CD14-positive monocyte (primary cell): Measurements from ENCODE around the gene POLR2H. TPM values are rescaled to one million over a fixed set of nuclear protein-coding genes. Genes with fewer than 3 reads are reported as not detected.

Experiments
- DNase-seq, 3 donors: peaks; one replicate each; pipeline ENCODE4 v3.0.0-alpha.2; 2011 to 2022
- H2AFZ ChIP-seq: 2 replicates; pipeline ENCODE4 v1.6.0; 2012; ENCODE audit warnings: mild to moderate bottlenecking, low read depth, low read length, inconsistent platforms; ENCODE audit not compliant: insufficient read depth, poor library complexity, severe bottlenecking
- H3K27ac ChIP-seq, 2 donors: 1 replicate in 1 of 2; 2 replicates in 1 of 2; pipeline ENCODE4 v1.5.1; 2012 to 2013; ENCODE audit warnings: low read length in 2 of 2, control low read depth in 1 of 2, inconsistent platforms in 1 of 2, low read depth in 1 of 2, mild to moderate bottlenecking in 1 of 2
- H3K27me3 ChIP-seq, 2 donors: one replicate each; pipeline versions ENCODE4 v1.6.0 to v1.6.1; 2011 to 2013; ENCODE audit warnings: low read length in 2 of 2; ENCODE audit not compliant: control insufficient read depth in 2 of 2, insufficient read depth in 2 of 2
- H3K36me3 ChIP-seq, 2 donors: replicated peaks in 1 of 2; 1 replicate in 1 of 2; 2 replicates in 1 of 2; pipeline versions ENCODE4 v1.5.1 to v1.6.1; 2012 to 2013; ENCODE audit warnings: low read length in 2 of 2, control low read depth in 1 of 2, inconsistent platforms in 1 of 2, mild to moderate bottlenecking in 1 of 2; ENCODE audit not compliant: insufficient read depth in 2 of 2, control insufficient read depth in 1 of 2
- H3K4me1 ChIP-seq, 2 donors: 1 replicate in 1 of 2; 2 replicates in 1 of 2; pipeline versions ENCODE4 v1.5.1 to v1.6.1; 2012 to 2013; ENCODE audit warnings: low read length in 2 of 2, control low read depth in 1 of 2, inconsistent platforms in 1 of 2, mild to moderate bottlenecking in 1 of 2, moderate library complexity in 1 of 2; ENCODE audit not compliant: insufficient read depth in 2 of 2, control insufficient read depth in 1 of 2
- H3K4me2 ChIP-seq: replicated peaks from 2 replicates; pipeline ENCODE3; 2012; ENCODE audit warnings: low read length, moderate library complexity, mild to moderate bottlenecking; ENCODE audit not compliant: poor library complexity, severe bottlenecking; ENCODE audit errors: extremely low read depth
- H3K4me3 ChIP-seq, 3 experiments: fragments of 200-600 bp in 1 of 3; sonication (generic) in 1 of 3; replicated peaks in 1 of 3; 1 replicate in 2 of 3; 2 replicates in 1 of 3; pipeline ENCODE4 v1.5.1; 2011 to 2013; ENCODE audit warnings: low read length in 3 of 3, mild to moderate bottlenecking in 3 of 3, control low read depth in 2 of 3, low read depth in 2 of 3, inconsistent platforms in 1 of 3, moderate library complexity in 1 of 3
- H3K79me2 ChIP-seq: 2 replicates; pipeline ENCODE4 v1.6.0; 2012; ENCODE audit warnings: mild to moderate bottlenecking, control low read depth, inconsistent platforms, low read length, moderate library complexity; ENCODE audit not compliant: insufficient read depth
- H3K9ac ChIP-seq: 2 replicates; pipeline ENCODE4 v1.6.0; 2017; ENCODE audit warnings: low read length, mild to moderate bottlenecking; ENCODE audit not compliant: insufficient read depth, poor library complexity, severe bottlenecking
- H3K9me3 ChIP-seq, 2 donors: replicated peaks in 1 of 2; 1 replicate in 1 of 2; 2 replicates in 1 of 2; pipeline versions ENCODE4 v1.5.1 to v1.6.1; 2012 to 2013; ENCODE audit warnings: low read length in 2 of 2, control low read depth in 1 of 2; ENCODE audit not compliant: control insufficient read depth in 1 of 2, insufficient read depth in 1 of 2
- H4K20me1 ChIP-seq: 2 replicates; pipeline ENCODE4 v1.6.0; 2012; ENCODE audit warnings: mild to moderate bottlenecking, low read length, control low read depth, moderate library complexity; ENCODE audit not compliant: insufficient read depth
- H3K27ac Mint-ChIP-seq, 7 donors: one replicate each; pipeline ENCODE4 v1.8.0; 2020; ENCODE audit warnings: mild to moderate bottlenecking in 7 of 7, mixed read lengths in 7 of 7, moderate library complexity in 6 of 7, inconsistent platforms in 2 of 7
- H3K27me3 Mint-ChIP-seq, 3 donors: one replicate each; pipeline ENCODE4 v1.8.0; 2021 to 2022; ENCODE audit warnings: low read depth in 3 of 3, mild to moderate bottlenecking in 3 of 3, mixed read lengths in 3 of 3, moderate library complexity in 3 of 3, inconsistent platforms in 1 of 3
- H3K36me3 Mint-ChIP-seq, 2 donors: one replicate each; pipeline ENCODE4 v1.8.0; 2020; ENCODE audit warnings: mixed read lengths in 2 of 2, inconsistent platforms in 1 of 2, mild to moderate bottlenecking in 1 of 2
- H3K4me1 Mint-ChIP-seq: one replicate; pipeline ENCODE4 v1.8.0; 2020; ENCODE audit warnings: mild to moderate bottlenecking, mixed read lengths
- H3K4me3 Mint-ChIP-seq, 2 donors: one replicate each; pipeline ENCODE4 v1.8.0; 2020; ENCODE audit warnings: mild to moderate bottlenecking in 2 of 2, mixed read lengths in 2 of 2, moderate library complexity in 1 of 2
- H3K9me3 Mint-ChIP-seq, 7 donors: one replicate each; pipeline ENCODE4 v1.8.0; 2020 to 2022; ENCODE audit warnings: mixed read lengths in 7 of 7, mild to moderate bottlenecking in 6 of 7, moderate library complexity in 6 of 7, inconsistent platforms in 2 of 7
- WGBS: methylation state at CpG from one replicate; pipeline ENCODE4 v1.1.5; 2013; ENCODE audit warnings: missing lambda C conversion rate; ENCODE audit not compliant: insufficient coverage; 5-methylcytosine and 5-hydroxymethylcytosine counted together
- intact Hi-C, 2 donors: fragments of 100-400 bp; cut with micrococcal nuclease; formaldehyde crosslinking; loops; one replicate each; pipeline versions ENCODE4 v1.15.0 to v1.15.1; 2023
- polyA plus RNA-seq, 3 donors: library from polyadenylated mRNA; depleted of rRNA in 1 of 3; unstranded in 2 of 3; stranded (reverse) in 1 of 3; fragments of 300-500 nt in 2 of 3; fragments of >200 nt in 1 of 3; fragmentation: Illumina TruSeq in 2 of 3; gene quantifications; 1 replicate in 2 of 3; 2 replicates in 1 of 3; pipeline ENCODE4 v1.2.3, GENCODE V29; 2012 to 2021
- TF ChIP-seq, protein P1 (sequence below): fragments of 200-600 bp; IDR thresholded peaks from one replicate; pipeline ENCODE4 v1.8.0; 2022; ENCODE audit warnings: antibody characterized with exemption, mild to moderate bottlenecking

POLR2H gene
- polyA plus RNA-seq, 3 donors: 21.7 to 67.3 (median 24.6) TPM

DNA sequence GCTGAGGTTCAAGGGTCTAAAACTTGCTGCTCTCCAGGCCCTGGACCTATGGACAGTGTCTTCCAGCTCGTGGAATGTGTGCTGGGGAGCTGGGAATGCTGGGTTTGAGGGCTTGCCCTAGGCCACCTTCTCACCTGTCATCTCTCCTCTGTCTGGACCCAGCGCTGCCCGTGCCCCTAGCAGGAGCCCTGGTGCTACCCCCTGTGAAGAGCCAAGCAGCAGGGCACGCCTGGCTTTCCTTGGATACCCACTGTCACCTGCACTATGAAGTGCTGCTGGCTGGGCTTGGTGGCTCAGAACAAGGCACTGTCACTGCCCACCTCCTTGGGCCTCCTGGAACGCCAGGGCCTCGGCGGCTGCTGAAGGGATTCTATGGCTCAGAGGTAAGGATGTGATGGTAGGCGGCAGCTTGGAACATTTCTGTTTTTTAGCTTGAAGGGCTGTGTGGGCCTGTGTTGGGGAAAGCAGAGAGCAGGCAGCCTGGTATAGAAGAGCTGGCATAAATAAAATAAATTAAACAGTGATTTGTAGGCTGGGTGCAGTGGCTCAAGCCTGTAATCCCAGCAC lies 23.4 kb downstream of the POLR2H start:
- intact Hi-C loops: no loop called here

GRCh38 chr3:184386047-184386806 lies 24.7 kb downstream of the POLR2H start:
- Mint-ChIP-seq H3K4me3 (no peak overlapping the region), H3K4me1 (peaks cover 13% of the 10 kb centered on the region), H3K9me3 (peaks cover 0 to 7% (median 1%) of the 10 kb centered on the region in 7 donors), H3K27me3 (peaks cover 41 to 57% (median 46%) of the 10 kb centered on the region in 3 donors), H3K36me3 (no peaks in the 10 kb centered on the region), H3K27ac (no peak overlapping the region)
- Histone ChIP-seq H3K4me2 (no peak overlapping the region), H2AFZ (no peak overlapping the region), H3K27ac (no peak overlapping the region), H3K27me3 (peaks cover 6 to 31% of the 10 kb centered on the region in 2 donors), H3K4me3 (no peak overlapping the region), H3K79me2 (no peaks in the 10 kb centered on the region), H4K20me1 (no peaks in the 10 kb centered on the region), H3K9me3 (no peaks in the 10 kb centered on the region), H3K4me1 (peaks cover 7 to 8% of the 10 kb centered on the region in 2 donors), H3K9ac (no peak overlapping the region), H3K36me3 (no peaks in the 10 kb centered on the region)
- WGBS: 63% methylated on average over 32 of the region's 37 CpGs
- DNase-seq: no peak
- intact Hi-C loops: no loop called here
- TF ChIP-seq, protein P1, sequence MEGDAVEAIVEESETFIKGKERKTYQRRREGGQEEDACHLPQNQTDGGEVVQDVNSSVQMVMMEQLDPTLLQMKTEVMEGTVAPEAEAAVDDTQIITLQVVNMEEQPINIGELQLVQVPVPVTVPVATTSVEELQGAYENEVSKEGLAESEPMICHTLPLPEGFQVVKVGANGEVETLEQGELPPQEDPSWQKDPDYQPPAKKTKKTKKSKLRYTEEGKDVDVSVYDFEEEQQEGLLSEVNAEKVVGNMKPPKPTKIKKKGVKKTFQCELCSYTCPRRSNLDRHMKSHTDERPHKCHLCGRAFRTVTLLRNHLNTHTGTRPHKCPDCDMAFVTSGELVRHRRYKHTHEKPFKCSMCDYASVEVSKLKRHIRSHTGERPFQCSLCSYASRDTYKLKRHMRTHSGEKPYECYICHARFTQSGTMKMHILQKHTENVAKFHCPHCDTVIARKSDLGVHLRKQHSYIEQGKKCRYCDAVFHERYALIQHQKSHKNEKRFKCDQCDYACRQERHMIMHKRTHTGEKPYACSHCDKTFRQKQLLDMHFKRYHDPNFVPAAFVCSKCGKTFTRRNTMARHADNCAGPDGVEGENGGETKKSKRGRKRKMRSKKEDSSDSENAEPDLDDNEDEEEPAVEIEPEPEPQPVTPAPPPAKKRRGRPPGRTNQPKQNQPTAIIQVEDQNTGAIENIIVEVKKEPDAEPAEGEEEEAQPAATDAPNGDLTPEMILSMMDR: no peak

More for the DNA sequence above, 23.4 kb downstream of the POLR2H start:
- Histone ChIP-seq H3K4me3 (no peak overlapping the region), H3K36me3 (no peaks in the 10 kb centered on the region), H3K27me3 (peaks cover 13 to 39% of the 10 kb centered on the region in 2 donors), H3K4me2 (no peak overlapping the region), H3K79me2 (no peaks in the 10 kb centered on the region), H3K4me1 (peaks cover 13 to 19% of the 10 kb centered on the region in 2 donors), H3K9me3 (no peaks in the 10 kb centered on the region), H2AFZ (no peak overlapping the region), H3K9ac (no peak overlapping the region), H3K27ac (no peak overlapping the region), H4K20me1 (no peaks in the 10 kb centered on the region)
- DNase-seq: no peak
- TF ChIP-seq, protein P1: no peak
- peaks cover 0 to 7% (median 3%) of the 10 kb centered on the region in 7 donors for H3K9me3 Mint-ChIP-seq
- 98% methylated on average over 7 of the region's 8 CpGs for whole genome bisulfite sequencing
- peaks cover 18% of the 10 kb centered on the region for H3K4me1 Mint-ChIP-seq
- no peak overlapping the region for H3K27ac Mint-ChIP-seq
- H3K4me3 Mint-ChIP-seq: no peak overlapping the region
- H3K36me3 Mint-ChIP-seq: peaks cover 0 to 2% of the 10 kb centered on the region in 2 donors
- H3K27me3 Mint-ChIP-seq: peaks cover 43 to 61% (median 52%) of the 10 kb centered on the region in 3 donors
